HepG2 (cell line): Measurements from ENCODE around the gene DCDC1. TPM values are rescaled to one million over a fixed set of nuclear protein-coding genes. Genes with fewer than 3 reads are reported as not detected.

Source experiments
- ATAC-seq: fragments of 200-7000 bp; cut with Tn5 transposase; 3 replicates; pipeline ENCODE4 v1.9.1; 2020; ENCODE audit warnings: mild to moderate bottlenecking, moderate library complexity
- BruUV-seq: library from RNA; stranded (reverse); fragments of 400-500 nt; replicated peaks from 2 replicates; lab custom pipeline; 2021; lab: Mats Ljungman, UMichigan
- CTCF ChIA-PET: fragments of 300-600 bp; formaldehyde crosslinking; extraction: SDS; loops from one replicate; lab custom pipeline; 2021; ENCODE audit warnings: low total read pairs, inconsistent platforms, low intra/inter-chr PET ratio; lab: Yijun Ruan, JAX
- POLR2A ChIA-PET: fragments of 350-600 bp; sonication (Branson Sonifier 250); formaldehyde crosslinking; loops from one replicate; lab custom pipeline; 2020; ENCODE audit warnings: antibody characterized with exemption, inconsistent platforms; lab: Yijun Ruan, JAX
- DNase-seq: peaks from one replicate; pipeline ENCODE4 v3.0.0-alpha.2; 2015; ENCODE audit warnings: low spot score
- FAIRE-seq: peaks from 3 replicates; lab custom pipeline; 2011; peaks lifted over from hg19 to GRCh38; lab: Jason Lieb, UNC
- H2AFZ ChIP-seq: one replicate; pipeline ENCODE4 v1.6.1; 2011; ENCODE audit warnings: low read length, inconsistent platforms
- H3K27ac ChIP-seq: fragments of 300-600 bp; 3 replicates; pipeline ENCODE4 v1.8.0; 2011; ENCODE audit warnings: mixed run types, mild to moderate bottlenecking, mixed read lengths, low read length, inconsistent platforms; ENCODE audit not compliant: insufficient read depth; ENCODE audit errors: extremely low read length
- H3K27me3 ChIP-seq, 2 experiments: fragments of 200-600 bp in 1 of 2; 2 replicates in 1 of 2; 3 replicates in 1 of 2; pipeline versions ENCODE4 v1.6.0 to v1.8.0; 2011; ENCODE audit warnings: low read length in 2 of 2, mild to moderate bottlenecking in 2 of 2, moderate library complexity in 2 of 2, inconsistent platforms in 1 of 2; ENCODE audit not compliant: insufficient read depth in 2 of 2, control insufficient read depth in 1 of 2
- H3K36me3 ChIP-seq, 2 experiments: fragments of 200-600 bp in 1 of 2; replicated peaks in 1 of 2; 2 replicates in 1 of 2; 3 replicates in 1 of 2; pipeline versions ENCODE4 v1.5.1 to v1.8.0; 2011; ENCODE audit warnings: low read length in 2 of 2, inconsistent platforms in 1 of 2; ENCODE audit not compliant: insufficient read depth in 2 of 2, control insufficient read depth in 1 of 2
- H3K4me1 ChIP-seq: 2 replicates; pipeline ENCODE4 v1.5.1; 2012; ENCODE audit warnings: low read length, inconsistent platforms; ENCODE audit not compliant: insufficient read depth
- H3K4me2 ChIP-seq: 2 replicates; pipeline ENCODE4 v1.6.0; 2011; ENCODE audit warnings: low read depth, low read length, inconsistent platforms
- H3K4me3 ChIP-seq, 3 experiments: fragments of 200-600 bp in 1 of 3; sonication (generic), shearing (Covaris generic) in 1 of 3; replicated peaks in 1 of 3; 2 replicates each; pipeline ENCODE4 v1.5.1; 2011 to 2016; ENCODE audit warnings: low read length in 3 of 3, inconsistent platforms in 2 of 3, low read depth in 2 of 3, mild to moderate bottlenecking in 2 of 3, control low read depth in 1 of 3, mixed read lengths in 1 of 3; ENCODE audit not compliant: insufficient read depth in 1 of 3
- H3K79me2 ChIP-seq: one replicate; pipeline ENCODE4 v1.6.1; 2011; ENCODE audit warnings: low read length, inconsistent platforms; ENCODE audit not compliant: insufficient read depth
- H3K9ac ChIP-seq: 2 replicates; pipeline ENCODE4 v1.6.0; 2011; ENCODE audit warnings: mild to moderate bottlenecking, low read depth, low read length, inconsistent platforms; ENCODE audit not compliant: insufficient read depth
- H3K9me3 ChIP-seq: 2 replicates; pipeline ENCODE4 v1.5.1; 2012; ENCODE audit warnings: mild to moderate bottlenecking, low read length
- H4K20me1 ChIP-seq: 2 replicates; pipeline ENCODE4 v1.6.0; 2011; ENCODE audit warnings: inconsistent platforms, mild to moderate bottlenecking, low read length, moderate library complexity; ENCODE audit not compliant: insufficient read depth
- BRF2 ChIP-seq: sonication (generic); formaldehyde crosslinking; IDR thresholded peaks from 2 replicates; pipeline ENCODE4 v1.8.1; 2022; ENCODE audit warnings: mild to moderate bottlenecking, missing genetic modification reagents
- FOSL1 ChIP-seq: sonication (generic); formaldehyde crosslinking; IDR thresholded peaks from 2 replicates; pipeline ENCODE4 v1.9.0; 2021; ENCODE audit warnings: missing genetic modification reagents, borderline replicate concordance
- NBN ChIP-seq: fragments of 450-650 bp; conservative IDR thresholded peaks from 2 replicates; pipeline ENCODE4 v1.6.1; 2017
- NCOA1 ChIP-seq: sonication (generic); formaldehyde crosslinking; IDR thresholded peaks from 2 replicates; pipeline ENCODE4 v1.9.0; 2021; ENCODE audit warnings: missing genetic modification reagents
- RXRA ChIP-seq: sonication (generic); formaldehyde crosslinking; IDR thresholded peaks from 2 replicates; pipeline ENCODE4 v1.5.1; 2020; ENCODE audit warnings: missing genetic modification reagents
- ZMAT5 ChIP-seq: sonication (generic); formaldehyde crosslinking; IDR thresholded peaks from 2 replicates; pipeline ENCODE4 v1.5.0; 2020; ENCODE audit warnings: mild to moderate bottlenecking, low read depth, missing genetic modification reagents, borderline replicate concordance
- ZNF160 ChIP-seq: sonication (generic); formaldehyde crosslinking; IDR thresholded peaks from 2 replicates; pipeline ENCODE4 v1.8.0; 2022; ENCODE audit warnings: mild to moderate bottlenecking, inconsistent platforms, missing genetic modification reagents
- ZNF292 ChIP-seq: sonication (generic); formaldehyde crosslinking; IDR thresholded peaks from 2 replicates; pipeline ENCODE4 v1.8.1; 2022; ENCODE audit warnings: mild to moderate bottlenecking, low read depth, missing genetic modification reagents, borderline replicate concordance
- ZNF558 ChIP-seq: sonication (generic); formaldehyde crosslinking; IDR thresholded peaks from 2 replicates; pipeline ENCODE4 v1.9.0; 2022; ENCODE audit warnings: mild to moderate bottlenecking, missing genetic modification reagents, borderline replicate concordance
- ZNF749 ChIP-seq: sonication (generic); formaldehyde crosslinking; IDR thresholded peaks from 2 replicates; pipeline ENCODE4 v1.8.0; 2022; ENCODE audit warnings: mild to moderate bottlenecking, missing genetic modification reagents, moderate library complexity, borderline replicate concordance
- ZNF782 ChIP-seq: sonication (generic); formaldehyde crosslinking; IDR thresholded peaks from 2 replicates; pipeline ENCODE4 v1.4.0; 2020; ENCODE audit warnings: missing genetic modification reagents, mild to moderate bottlenecking, borderline replicate concordance
- ZSCAN29 ChIP-seq: sonication (generic); formaldehyde crosslinking; conservative IDR thresholded peaks from 2 replicates; pipeline ENCODE4 v1.4.0; 2020; ENCODE audit warnings: mild to moderate bottlenecking, missing genetic modification reagents
- WGBS: methylation state at CpG from one replicate; pipeline ENCODE4 v1.1.6; 2017; ENCODE audit warnings: low lambda C conversion rate; 5-methylcytosine and 5-hydroxymethylcytosine counted together
- in situ Hi-C: cut with HindIII; loops from 2 replicates; pipeline ENCODE4 v1.10.0; 2017; ENCODE audit warnings: low pct_unique_long_range_greater_than_20kb; ENCODE audit not compliant: extremely low pct_ligation_motif_present
- intact Hi-C: fragments of 100-400 bp; cut with micrococcal nuclease; formaldehyde crosslinking; loops from one replicate; pipeline ENCODE4 v1.10.0; 2022; ENCODE audit not compliant: unreplicated experiment
- polyA plus RNA-seq, 8 experiments: library from polyadenylated mRNA; depleted of rRNA in 3 of 8; stranded (reverse) in 7 of 8; unstranded in 1 of 8; fragments of >200 nt; fragmentation: Illumina TruSeq in 4 of 8; extraction: Trizol in 4 of 8; gene quantifications; 2 replicates each; pipeline versions ENCODE4 v1.2.1 to v1.2.3, GENCODE V29; 2011 to 2016; ENCODE audit warnings: low read depth in 4 of 8, missing spikeins in 1 of 8, mixed read lengths in 1 of 8; ENCODE audit not compliant: insufficient read depth in 1 of 8
- total RNA-seq, 5 experiments: library from RNA; depleted of rRNA; stranded (reverse); fragments of >200 nt; fragmentation: Illumina TruSeq; extraction: Trizol; gene quantifications; 2 replicates each; pipeline ENCODE4 v1.2.3, GENCODE V29; 2016; ENCODE audit warnings: low read depth in 1 of 5
- TF ChIP-seq, protein P1 (sequence below): sonication (generic); formaldehyde crosslinking; IDR thresholded peaks from 2 replicates; pipeline ENCODE4 v1.4.0; 2020; ENCODE audit warnings: missing genetic modification reagents

Gene DCDC1
- total and polyA plus RNA-seq, 2 of the 13 experiments (the other 11 are each of a cell fraction or from before 2014, with no cell fraction given) = 0.12 to 0.27 TPM

GRCh38 chr11:30876663-30877396, 492.7 kb downstream of the DCDC1 start:
- H3K4me3 ChIP-seq = no peak overlapping the region
- intact Hi-C loops = no loop called here

GRCh38 chr11:30876228-30876627, 493.3 kb downstream of the DCDC1 start:
- H3K9me3 ChIP-seq = no peaks in the 10 kb centered on the region
- FAIRE-seq = no peak
- no peak overlapping the region for H3K4me3 ChIP-seq
- H3K27me3 ChIP-seq = no peaks in the 10 kb centered on the region
- intact Hi-C loops (no loop called here), in situ Hi-C loops (no loop called here)
- BruUV-seq = no TSS peak
- no peak overlapping the region for H3K27ac ChIP-seq
- ATAC-seq = no peak
- no peaks in the 10 kb centered on the region for H3K4me1 ChIP-seq
- H3K79me2 ChIP-seq = no peaks in the 10 kb centered on the region
- H3K36me3 ChIP-seq = no peaks in the 10 kb centered on the region
- H3K9ac ChIP-seq = no peak overlapping the region
- DNase-seq = no peak
- CTCF ChIA-PET = no interaction called here
- WGBS = 42% methylated on average over 2 of the region's 2 CpGs
- no peak overlapping the region for H2AFZ ChIP-seq
- H4K20me1 ChIP-seq = no peaks in the 10 kb centered on the region
- POLR2A ChIA-PET = no interaction called here
- H3K4me2 ChIP-seq = no peak overlapping the region
- TF ChIP-seq NCOA1 (CRISPR knock-in tag) (no peak), ZNF558 (no peak), RXRA (CRISPR knock-in tag) (no peak), ZNF749 (no peak), ZSCAN29 (no peak), ZNF782 (no peak), BRF2 (no peak), ZNF292 (CRISPR knock-in tag) (no peak), ZNF160 (CRISPR knock-in tag) (no peak), FOSL1 (CRISPR knock-in tag) (no peak)
- TF ChIP-seq, protein P1, sequence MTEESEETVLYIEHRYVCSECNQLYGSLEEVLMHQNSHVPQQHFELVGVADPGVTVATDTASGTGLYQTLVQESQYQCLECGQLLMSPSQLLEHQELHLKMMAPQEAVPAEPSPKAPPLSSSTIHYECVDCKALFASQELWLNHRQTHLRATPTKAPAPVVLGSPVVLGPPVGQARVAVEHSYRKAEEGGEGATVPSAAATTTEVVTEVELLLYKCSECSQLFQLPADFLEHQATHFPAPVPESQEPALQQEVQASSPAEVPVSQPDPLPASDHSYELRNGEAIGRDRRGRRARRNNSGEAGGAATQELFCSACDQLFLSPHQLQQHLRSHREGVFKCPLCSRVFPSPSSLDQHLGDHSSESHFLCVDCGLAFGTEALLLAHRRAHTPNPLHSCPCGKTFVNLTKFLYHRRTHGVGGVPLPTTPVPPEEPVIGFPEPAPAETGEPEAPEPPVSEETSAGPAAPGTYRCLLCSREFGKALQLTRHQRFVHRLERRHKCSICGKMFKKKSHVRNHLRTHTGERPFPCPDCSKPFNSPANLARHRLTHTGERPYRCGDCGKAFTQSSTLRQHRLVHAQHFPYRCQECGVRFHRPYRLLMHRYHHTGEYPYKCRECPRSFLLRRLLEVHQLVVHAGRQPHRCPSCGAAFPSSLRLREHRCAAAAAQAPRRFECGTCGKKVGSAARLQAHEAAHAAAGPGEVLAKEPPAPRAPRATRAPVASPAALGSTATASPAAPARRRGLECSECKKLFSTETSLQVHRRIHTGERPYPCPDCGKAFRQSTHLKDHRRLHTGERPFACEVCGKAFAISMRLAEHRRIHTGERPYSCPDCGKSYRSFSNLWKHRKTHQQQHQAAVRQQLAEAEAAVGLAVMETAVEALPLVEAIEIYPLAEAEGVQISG (CRISPR knock-in tag) = no peak

More at GRCh38 chr11:30876663-30877396, 492.7 kb downstream of the DCDC1 start:
- Histone ChIP-seq H3K27ac (no peak overlapping the region), H3K36me3 (no peaks in the 10 kb centered on the region), H3K9ac (no peak overlapping the region), H2AFZ (no peak overlapping the region), H3K27me3 (no peaks in the 10 kb centered on the region), H4K20me1 (no peaks in the 10 kb centered on the region), H3K4me2 (no peak overlapping the region), H3K4me1 (no peaks in the 10 kb centered on the region), H3K79me2 (no peaks in the 10 kb centered on the region), H3K9me3 (no peaks in the 10 kb centered on the region)
- DNase-seq = no peak
- WGBS = 0% methylated on average over 2 of the region's 2 CpGs
- FAIRE-seq = no peak
- ATAC-seq = no peak
- in situ Hi-C loops = no loop called here
- TF ChIP-seq NBN (no peak), ZMAT5 (no peak)
- POLR2A ChIA-PET = no interaction called here
- CTCF ChIA-PET = no interaction called here
- BruUV-seq = no TSS peak
